Fibroblast of the aortic adventitia (primary cell): ENCODE measurements around the gene CFAP157. TPM values are rescaled to one million over a fixed set of nuclear protein-coding genes. Genes with fewer than 3 reads are reported as not detected.

Experiments used
- DNase-seq: peaks from one replicate; pipeline ENCODE4 v3.0.0-alpha.2; 2010; ENCODE audit warnings: low read depth
- H3K4me3 ChIP-seq: 2 replicates; pipeline ENCODE4 v1.5.1; 2011; ENCODE audit warnings: low read depth, mild to moderate bottlenecking, control low read depth, low read length, moderate library complexity
- total RNA-seq: library from RNA; depleted of rRNA; stranded (reverse); fragments of >200 nt; gene quantifications from 2 replicates; pipeline ENCODE4 v1.2.3, GENCODE V29; 2012; ENCODE audit warnings: low replicate concordance
- TF ChIP-seq, protein P1 (sequence below): IDR thresholded peaks from 2 replicates; pipeline ENCODE4 v1.5.1; 2011; ENCODE audit warnings: mild to moderate bottlenecking, low read length, control low read depth, inconsistent platforms; ENCODE audit not compliant: insufficient read depth

Gene CFAP157
- total RNA-seq: 0.09 TPM in 1 of 2 replicates, not detected in the other

- H3K4me3 ChIP-seq: no peak within 1 kb of the TSS
- no peak for DNase-seq
- TF ChIP-seq, protein P1, sequence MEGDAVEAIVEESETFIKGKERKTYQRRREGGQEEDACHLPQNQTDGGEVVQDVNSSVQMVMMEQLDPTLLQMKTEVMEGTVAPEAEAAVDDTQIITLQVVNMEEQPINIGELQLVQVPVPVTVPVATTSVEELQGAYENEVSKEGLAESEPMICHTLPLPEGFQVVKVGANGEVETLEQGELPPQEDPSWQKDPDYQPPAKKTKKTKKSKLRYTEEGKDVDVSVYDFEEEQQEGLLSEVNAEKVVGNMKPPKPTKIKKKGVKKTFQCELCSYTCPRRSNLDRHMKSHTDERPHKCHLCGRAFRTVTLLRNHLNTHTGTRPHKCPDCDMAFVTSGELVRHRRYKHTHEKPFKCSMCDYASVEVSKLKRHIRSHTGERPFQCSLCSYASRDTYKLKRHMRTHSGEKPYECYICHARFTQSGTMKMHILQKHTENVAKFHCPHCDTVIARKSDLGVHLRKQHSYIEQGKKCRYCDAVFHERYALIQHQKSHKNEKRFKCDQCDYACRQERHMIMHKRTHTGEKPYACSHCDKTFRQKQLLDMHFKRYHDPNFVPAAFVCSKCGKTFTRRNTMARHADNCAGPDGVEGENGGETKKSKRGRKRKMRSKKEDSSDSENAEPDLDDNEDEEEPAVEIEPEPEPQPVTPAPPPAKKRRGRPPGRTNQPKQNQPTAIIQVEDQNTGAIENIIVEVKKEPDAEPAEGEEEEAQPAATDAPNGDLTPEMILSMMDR: no peak
Observed at GRCh38 chr9:127706836-127707241, at the start of gene CFAP157. Gene CFAP157, plus strand, starts transcription at chr9:127706988. Its CDS starts 44 bp downstream, at chr9:127707032.

- DNase-seq: no peak
- no peak overlapping the region for H3K4me3 ChIP-seq
- TF ChIP-seq, protein P1: no peak
Observed at GRCh38 chr9:127658428-127658827, 48.4 kb upstream of the CFAP157 start.

DNA sequence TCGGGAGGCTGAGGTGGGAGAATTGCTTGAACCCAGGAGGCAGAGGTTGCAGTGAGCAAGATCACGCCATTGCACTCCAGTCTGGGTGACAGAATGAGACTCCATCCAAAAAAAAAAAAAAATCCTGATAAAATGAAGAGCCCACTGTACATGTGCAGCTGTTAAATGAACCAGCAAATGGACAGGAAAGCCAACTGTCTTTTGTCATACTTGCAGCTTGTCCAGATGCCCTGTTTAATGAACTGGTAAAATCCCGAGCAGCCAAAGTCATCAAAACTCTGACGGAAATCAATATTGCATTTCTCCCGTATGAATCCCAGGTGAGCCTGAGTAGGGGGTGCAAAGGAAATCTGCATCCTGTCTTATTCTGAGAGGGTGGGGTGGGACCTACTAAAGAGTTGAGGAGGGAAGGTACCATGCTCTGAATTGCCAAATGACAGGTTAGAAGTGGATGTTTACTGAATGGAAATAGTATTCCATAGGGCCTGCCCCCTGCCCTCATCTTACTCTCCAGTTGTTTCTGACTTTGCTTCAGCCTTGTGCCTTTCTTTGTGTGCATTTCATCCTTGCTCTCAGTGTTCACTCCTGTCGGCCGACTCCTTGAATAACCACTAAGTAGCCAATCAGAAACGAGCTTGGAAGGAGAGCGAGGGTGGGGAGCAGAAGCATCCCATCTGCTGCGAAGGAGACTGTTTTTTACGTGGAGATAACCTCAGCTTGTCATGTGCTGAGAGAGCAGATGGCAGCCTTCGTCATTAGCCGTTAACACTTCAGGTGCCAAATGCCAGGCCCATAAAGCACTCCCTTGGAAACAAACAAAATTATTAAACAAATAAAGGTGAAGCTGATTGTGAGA lies 45.7 kb upstream of the CFAP157 start:
- no peak overlapping the region for H3K4me3 ChIP-seq
- DNase-seq: no peak
- TF ChIP-seq, protein P1: no peak

DNA sequence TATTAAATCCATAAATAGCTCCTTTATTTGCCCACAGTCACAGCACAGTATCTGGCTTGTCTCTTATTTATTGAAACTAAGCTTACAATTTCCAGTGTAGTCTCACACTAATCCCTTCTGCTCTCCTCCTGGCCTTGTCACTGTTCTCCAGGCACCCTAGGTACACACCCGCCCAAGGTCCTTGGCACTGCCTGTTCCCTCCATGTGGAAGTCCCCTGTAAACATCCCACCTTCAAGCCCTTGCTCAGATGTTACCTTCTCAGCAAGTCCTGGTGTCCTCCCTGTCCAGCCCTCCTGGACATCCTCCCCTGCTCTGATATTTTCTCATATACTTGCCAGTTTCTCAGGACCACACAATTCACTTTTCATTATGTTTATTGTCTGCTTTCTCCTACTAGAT lies 44.2 kb upstream of the CFAP157 start:
- TF ChIP-seq, protein P1: no peak
- DNase-seq: no peak
- no peak overlapping the region for H3K4me3 ChIP-seq

- no peak for DNase-seq
- TF ChIP-seq, protein P1: no peak
- H3K4me3 ChIP-seq: no peak overlapping the region
Observed at GRCh38 chr9:127664324-127664677, 42.5 kb upstream of the CFAP157 start.

- TF ChIP-seq, protein P1: no peak
- DNase-seq: peak; percentile 79
- H3K4me3 ChIP-seq: no peak overlapping the region
Observed at GRCh38 chr9:127664678-127665507, 41.9 kb upstream of the CFAP157 start.
